Keratinocyte (primary cell): Measurements from ENCODE around the gene PCDH15.

ENCODE experiments used
- CTCF ChIP-seq, 3 experiments: IDR thresholded peaks in 1 of 3; conservative IDR thresholded peaks in 1 of 3; optimal IDR thresholded peaks in 1 of 3; 2 replicates in 2 of 3; 3 replicates in 1 of 3; pipeline versions ENCODE3 to v1.5.1; 2011; ENCODE audit warnings: low read length in 3 of 3, mild to moderate bottlenecking in 3 of 3, moderate library complexity in 2 of 3, control low read depth in 1 of 3, inconsistent platforms in 1 of 3; ENCODE audit not compliant: insufficient read depth in 2 of 3; ENCODE audit errors: extremely low read depth in 1 of 3
- EZH2 ChIP-seq: IDR thresholded peaks from one replicate; pipeline ENCODE4 v1.6.1; 2012; ENCODE audit warnings: inconsistent platforms, mild to moderate bottlenecking, low read length, moderate library complexity

GRCh38 chr10:54094321-54094720 is 706.7 kb downstream of the PCDH15 start:
- TF ChIP-seq CTCF (optimal IDR thresholded peaks at IDR 0.05 in 1 of 3, IDR thresholded peaks at IDR 0.05 in 1 of 3, conservative IDR thresholded peaks at IDR 0.05 in 1 of 3; ENCODE audit: extremely low read depth in 1 of 3, insufficient read depth in 2 of 3, low read length in 3 of 3) (no peak), EZH2 (no peak)
